Esophagus squamous epithelium (tissue), 4 donors: Measurements from ENCODE around the gene CETN2.

Experiments
- POLR2A ChIP-seq, 4 donors: fragments of 450-650 bp; IDR thresholded peaks; one replicate each; pipeline ENCODE4 v1.6.1; 2017; ENCODE audit warnings: antibody characterized with exemption in 4 of 4, mild to moderate bottlenecking in 4 of 4, moderate library complexity in 3 of 4
- TF ChIP-seq, protein P1 (sequence below), 6 experiments: fragments of 450-650 bp in 4 of 6; fragments of 200-600 bp in 2 of 6; sonication (generic) in 2 of 6; IDR thresholded peaks; one replicate each; pipeline ENCODE4 v1.5.1; 2016 to 2019; ENCODE audit warnings: antibody characterized with exemption in 6 of 6, mild to moderate bottlenecking in 4 of 6, moderate library complexity in 4 of 6

GRCh38 chrX:152878976-152879755 lies 48.6 kb upstream of the CETN2 start:
- TF ChIP-seq, protein P1, sequence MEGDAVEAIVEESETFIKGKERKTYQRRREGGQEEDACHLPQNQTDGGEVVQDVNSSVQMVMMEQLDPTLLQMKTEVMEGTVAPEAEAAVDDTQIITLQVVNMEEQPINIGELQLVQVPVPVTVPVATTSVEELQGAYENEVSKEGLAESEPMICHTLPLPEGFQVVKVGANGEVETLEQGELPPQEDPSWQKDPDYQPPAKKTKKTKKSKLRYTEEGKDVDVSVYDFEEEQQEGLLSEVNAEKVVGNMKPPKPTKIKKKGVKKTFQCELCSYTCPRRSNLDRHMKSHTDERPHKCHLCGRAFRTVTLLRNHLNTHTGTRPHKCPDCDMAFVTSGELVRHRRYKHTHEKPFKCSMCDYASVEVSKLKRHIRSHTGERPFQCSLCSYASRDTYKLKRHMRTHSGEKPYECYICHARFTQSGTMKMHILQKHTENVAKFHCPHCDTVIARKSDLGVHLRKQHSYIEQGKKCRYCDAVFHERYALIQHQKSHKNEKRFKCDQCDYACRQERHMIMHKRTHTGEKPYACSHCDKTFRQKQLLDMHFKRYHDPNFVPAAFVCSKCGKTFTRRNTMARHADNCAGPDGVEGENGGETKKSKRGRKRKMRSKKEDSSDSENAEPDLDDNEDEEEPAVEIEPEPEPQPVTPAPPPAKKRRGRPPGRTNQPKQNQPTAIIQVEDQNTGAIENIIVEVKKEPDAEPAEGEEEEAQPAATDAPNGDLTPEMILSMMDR (IDR thresholded peaks at IDR 0.05) = no peak
- no peak for TF ChIP-seq POLR2A (IDR thresholded peaks at IDR 0.05)
